CD14-positive monocyte (primary cell): ENCODE measurements around the gene RFFL. TPM values are rescaled to one million over a fixed set of nuclear protein-coding genes. Genes with fewer than 3 reads are reported as not detected.
"Not testable (repeated sequence)": the region's sequence is repeated elsewhere in the genome, so short reads cannot be mapped to it uniquely, and the experiment has no call there.

Source experiments
- DNase-seq, 3 donors: peaks; one replicate each; pipeline ENCODE4 v3.0.0-alpha.2; 2011 to 2022
- H2AFZ ChIP-seq: 2 replicates; pipeline ENCODE4 v1.6.0; 2012; ENCODE audit warnings: mild to moderate bottlenecking, low read depth, low read length, inconsistent platforms; ENCODE audit not compliant: insufficient read depth, poor library complexity, severe bottlenecking
- H3K27ac ChIP-seq, 2 donors: 1 replicate in 1 of 2; 2 replicates in 1 of 2; pipeline ENCODE4 v1.5.1; 2012 to 2013; ENCODE audit warnings: low read length in 2 of 2, control low read depth in 1 of 2, inconsistent platforms in 1 of 2, low read depth in 1 of 2, mild to moderate bottlenecking in 1 of 2
- H3K27me3 ChIP-seq, 2 donors: one replicate each; pipeline versions ENCODE4 v1.6.0 to v1.6.1; 2011 to 2013; ENCODE audit warnings: low read length in 2 of 2; ENCODE audit not compliant: control insufficient read depth in 2 of 2, insufficient read depth in 2 of 2
- H3K36me3 ChIP-seq, 2 donors: replicated peaks in 1 of 2; 1 replicate in 1 of 2; 2 replicates in 1 of 2; pipeline versions ENCODE4 v1.5.1 to v1.6.1; 2012 to 2013; ENCODE audit warnings: low read length in 2 of 2, control low read depth in 1 of 2, inconsistent platforms in 1 of 2, mild to moderate bottlenecking in 1 of 2; ENCODE audit not compliant: insufficient read depth in 2 of 2, control insufficient read depth in 1 of 2
- H3K4me1 ChIP-seq, 2 donors: 1 replicate in 1 of 2; 2 replicates in 1 of 2; pipeline versions ENCODE4 v1.5.1 to v1.6.1; 2012 to 2013; ENCODE audit warnings: low read length in 2 of 2, control low read depth in 1 of 2, inconsistent platforms in 1 of 2, mild to moderate bottlenecking in 1 of 2, moderate library complexity in 1 of 2; ENCODE audit not compliant: insufficient read depth in 2 of 2, control insufficient read depth in 1 of 2
- H3K4me2 ChIP-seq: replicated peaks from 2 replicates; pipeline ENCODE3; 2012; ENCODE audit warnings: low read length, moderate library complexity, mild to moderate bottlenecking; ENCODE audit not compliant: poor library complexity, severe bottlenecking; ENCODE audit errors: extremely low read depth
- H3K4me3 ChIP-seq, 3 experiments: fragments of 200-600 bp in 1 of 3; sonication (generic) in 1 of 3; replicated peaks in 1 of 3; 1 replicate in 2 of 3; 2 replicates in 1 of 3; pipeline ENCODE4 v1.5.1; 2011 to 2013; ENCODE audit warnings: low read length in 3 of 3, mild to moderate bottlenecking in 3 of 3, control low read depth in 2 of 3, low read depth in 2 of 3, inconsistent platforms in 1 of 3, moderate library complexity in 1 of 3
- H3K79me2 ChIP-seq: 2 replicates; pipeline ENCODE4 v1.6.0; 2012; ENCODE audit warnings: mild to moderate bottlenecking, control low read depth, inconsistent platforms, low read length, moderate library complexity; ENCODE audit not compliant: insufficient read depth
- H3K9ac ChIP-seq: 2 replicates; pipeline ENCODE4 v1.6.0; 2017; ENCODE audit warnings: low read length, mild to moderate bottlenecking; ENCODE audit not compliant: insufficient read depth, poor library complexity, severe bottlenecking
- H3K9me3 ChIP-seq, 2 donors: replicated peaks in 1 of 2; 1 replicate in 1 of 2; 2 replicates in 1 of 2; pipeline versions ENCODE4 v1.5.1 to v1.6.1; 2012 to 2013; ENCODE audit warnings: low read length in 2 of 2, control low read depth in 1 of 2; ENCODE audit not compliant: control insufficient read depth in 1 of 2, insufficient read depth in 1 of 2
- H4K20me1 ChIP-seq: 2 replicates; pipeline ENCODE4 v1.6.0; 2012; ENCODE audit warnings: mild to moderate bottlenecking, low read length, control low read depth, moderate library complexity; ENCODE audit not compliant: insufficient read depth
- H3K27ac Mint-ChIP-seq, 7 donors: one replicate each; pipeline ENCODE4 v1.8.0; 2020; ENCODE audit warnings: mild to moderate bottlenecking in 7 of 7, mixed read lengths in 7 of 7, moderate library complexity in 6 of 7, inconsistent platforms in 2 of 7
- H3K27me3 Mint-ChIP-seq, 3 donors: one replicate each; pipeline ENCODE4 v1.8.0; 2021 to 2022; ENCODE audit warnings: low read depth in 3 of 3, mild to moderate bottlenecking in 3 of 3, mixed read lengths in 3 of 3, moderate library complexity in 3 of 3, inconsistent platforms in 1 of 3
- H3K36me3 Mint-ChIP-seq, 2 donors: one replicate each; pipeline ENCODE4 v1.8.0; 2020; ENCODE audit warnings: mixed read lengths in 2 of 2, inconsistent platforms in 1 of 2, mild to moderate bottlenecking in 1 of 2
- H3K4me1 Mint-ChIP-seq: one replicate; pipeline ENCODE4 v1.8.0; 2020; ENCODE audit warnings: mild to moderate bottlenecking, mixed read lengths
- H3K4me3 Mint-ChIP-seq, 2 donors: one replicate each; pipeline ENCODE4 v1.8.0; 2020; ENCODE audit warnings: mild to moderate bottlenecking in 2 of 2, mixed read lengths in 2 of 2, moderate library complexity in 1 of 2
- H3K9me3 Mint-ChIP-seq, 7 donors: one replicate each; pipeline ENCODE4 v1.8.0; 2020 to 2022; ENCODE audit warnings: mixed read lengths in 7 of 7, mild to moderate bottlenecking in 6 of 7, moderate library complexity in 6 of 7, inconsistent platforms in 2 of 7
- CTCF ChIP-seq: fragments of 200-600 bp; IDR thresholded peaks from one replicate; pipeline ENCODE4 v1.8.0; 2022; ENCODE audit warnings: antibody characterized with exemption, mild to moderate bottlenecking
- WGBS: methylation state at CpG from one replicate; pipeline ENCODE4 v1.1.5; 2013; ENCODE audit warnings: missing lambda C conversion rate; ENCODE audit not compliant: insufficient coverage; 5-methylcytosine and 5-hydroxymethylcytosine counted together
- intact Hi-C, 2 donors: fragments of 100-400 bp; cut with micrococcal nuclease; formaldehyde crosslinking; loops; one replicate each; pipeline versions ENCODE4 v1.15.0 to v1.15.1; 2023
- polyA plus RNA-seq, 3 donors: library from polyadenylated mRNA; depleted of rRNA in 1 of 3; unstranded in 2 of 3; stranded (reverse) in 1 of 3; fragments of 300-500 nt in 2 of 3; fragments of >200 nt in 1 of 3; fragmentation: Illumina TruSeq in 2 of 3; gene quantifications; 1 replicate in 2 of 3; 2 replicates in 1 of 3; pipeline ENCODE4 v1.2.3, GENCODE V29; 2012 to 2021

RFFL gene
- polyA plus RNA-seq, 3 donors = 16.1 to 25.1 (median 24.7) TPM

GRCh38 chr17:35028531-35029262 lies 34.8 kb downstream of the RFFL start:
- H2AFZ ChIP-seq = no peak overlapping the region
- Mint-ChIP-seq H3K4me3 (no peak overlapping the region), H3K36me3 (peaks cover 32 to 49% of the 10 kb centered on the region in 2 donors), H3K4me1 (peaks cover 22% of the 10 kb centered on the region), H3K27me3 (peaks cover 0 to 1% (median 0%) of the 10 kb centered on the region in 3 donors), H3K9me3 (no peaks in the 10 kb centered on the region), H3K27ac (peak overlapping the region in 6 of 7 donors; percentile 54 to 91 (median 82))
- H3K9ac ChIP-seq = no peak overlapping the region
- peak in 2 of 3 donors; percentile 60 to 66 for DNase-seq
- peaks cover 14 to 16% of the 10 kb centered on the region in 2 donors for H3K4me1 ChIP-seq
- H4K20me1 ChIP-seq = peaks cover 28% of the 10 kb centered on the region
- intact Hi-C loops = loop anchor here in 1 of 2 donors (5.0 kb wide), 1 partner anchor 34 kb away; the partner anchor contains the start of gene RFFL
- WGBS = 86% methylated on average over 1 of the region's 3 CpGs
- H3K9me3 ChIP-seq = no peaks in the 10 kb centered on the region
- H3K27me3 ChIP-seq = no peaks in the 10 kb centered on the region
- H3K36me3 ChIP-seq = peaks cover 17 to 31% of the 10 kb centered on the region in 2 donors
- peaks cover 11% of the 10 kb centered on the region for H3K79me2 ChIP-seq
- no peak overlapping the region for H3K4me2 ChIP-seq
- peak overlapping the region in 1 of 2 donors; percentile 64 for H3K27ac ChIP-seq
- no peak overlapping the region for H3K4me3 ChIP-seq
- no peak for TF ChIP-seq CTCF

DNA sequence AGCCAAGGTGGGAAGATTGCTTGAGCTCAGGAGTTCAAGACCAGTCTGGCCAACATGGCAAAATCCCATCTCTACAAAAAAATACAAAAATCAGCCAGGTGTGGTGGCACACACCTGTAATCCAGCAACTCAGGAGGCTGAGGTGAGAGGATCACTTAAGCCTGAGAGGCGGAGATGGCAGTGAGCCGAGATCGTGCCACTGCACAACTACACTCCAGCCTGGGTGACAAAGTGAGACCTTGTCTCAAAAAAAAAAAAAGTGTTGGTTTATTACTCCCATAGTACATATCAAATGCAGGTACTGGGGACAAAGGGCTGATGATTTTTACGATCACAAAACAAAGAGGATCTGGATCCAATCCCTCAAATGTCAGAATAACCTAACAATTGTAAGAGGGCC lies 35.4 kb downstream of the RFFL start:
- not testable (repeated sequence) for H3K9me3 Mint-ChIP-seq, H2AFZ ChIP-seq, H3K4me2 ChIP-seq, H3K27me3 ChIP-seq, H3K9me3 ChIP-seq, H3K4me3 Mint-ChIP-seq, H3K27me3 Mint-ChIP-seq, H3K9ac ChIP-seq, H3K4me3 ChIP-seq, DNase-seq
- peaks cover 19 to 20% of the 10 kb centered on the region in 2 donors for H3K4me1 ChIP-seq
- Mint-ChIP-seq H3K4me1 (peaks cover 26% of the 10 kb centered on the region), H3K27ac (peak overlapping the region in 3 of 7 donors; percentile 48 to 60 (median 54)), H3K36me3 (peaks cover 32 to 45% of the 10 kb centered on the region in 2 donors)
- intact Hi-C loops = loop anchor here in 1 of 2 donors (5.0 kb wide), 1 partner anchor 34 kb away; the partner anchor contains the start of gene RFFL
- H3K36me3 ChIP-seq = peaks cover 17 to 35% of the 10 kb centered on the region in 2 donors
- WGBS = no CpG with 5 or more reads among the region's 4 CpGs
- H3K27ac ChIP-seq = peak overlapping the region in 1 of 2 donors; percentile 64
- peaks cover 11% of the 10 kb centered on the region for H3K79me2 ChIP-seq
- H4K20me1 ChIP-seq = peaks cover 34% of the 10 kb centered on the region
